Uterus (tissue), 2 donors: ENCODE measurements around the gene MFSD6L.

Source experiments
- CTCF ChIP-seq, 4 experiments: fragments of 200-600 bp in 2 of 4; fragments of 450-650 bp in 2 of 4; sonication (generic) in 2 of 4; IDR thresholded peaks; one replicate each; pipeline ENCODE4 v1.5.1; 2016 to 2019; ENCODE audit warnings: antibody characterized with exemption in 4 of 4, mild to moderate bottlenecking in 2 of 4, moderate library complexity in 1 of 4
- POLR2A ChIP-seq, 2 donors: fragments of 450-650 bp; IDR thresholded peaks; one replicate each; pipeline ENCODE4 v1.6.1; 2016; ENCODE audit warnings: antibody characterized with exemption in 2 of 2, mild to moderate bottlenecking in 1 of 2, moderate library complexity in 1 of 2

GRCh38 chr17:8781776-8782175 lies 17.4 kb downstream of the MFSD6L start:
- TF ChIP-seq CTCF (IDR thresholded peaks at IDR 0.05) (no peak), POLR2A (IDR thresholded peaks at IDR 0.05) (no peak)
